ENCODE measurements around the gene LYL1.

Gene LYL1

DNA sequence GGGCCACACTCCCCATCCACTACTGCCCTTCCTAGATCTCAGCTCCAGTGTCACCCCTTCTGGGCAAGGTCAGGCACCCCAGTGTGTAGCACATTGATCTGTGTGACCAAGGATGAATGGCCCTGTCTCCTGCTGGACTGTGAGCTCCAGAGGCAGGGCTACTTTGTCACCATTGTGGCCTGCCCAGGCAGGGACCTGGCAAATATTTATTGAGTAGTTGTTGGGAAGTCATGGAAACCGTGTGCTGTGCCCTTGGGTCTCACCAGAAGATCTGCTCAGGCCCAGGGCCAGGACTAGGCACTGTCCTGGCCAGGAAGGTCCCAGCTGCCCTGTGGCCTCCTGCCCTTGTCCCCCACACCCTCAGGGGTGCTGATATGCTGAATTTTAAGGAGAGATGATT, 25.9 kb upstream of the LYL1 start:
- no peak for DNase-seq

DNA sequence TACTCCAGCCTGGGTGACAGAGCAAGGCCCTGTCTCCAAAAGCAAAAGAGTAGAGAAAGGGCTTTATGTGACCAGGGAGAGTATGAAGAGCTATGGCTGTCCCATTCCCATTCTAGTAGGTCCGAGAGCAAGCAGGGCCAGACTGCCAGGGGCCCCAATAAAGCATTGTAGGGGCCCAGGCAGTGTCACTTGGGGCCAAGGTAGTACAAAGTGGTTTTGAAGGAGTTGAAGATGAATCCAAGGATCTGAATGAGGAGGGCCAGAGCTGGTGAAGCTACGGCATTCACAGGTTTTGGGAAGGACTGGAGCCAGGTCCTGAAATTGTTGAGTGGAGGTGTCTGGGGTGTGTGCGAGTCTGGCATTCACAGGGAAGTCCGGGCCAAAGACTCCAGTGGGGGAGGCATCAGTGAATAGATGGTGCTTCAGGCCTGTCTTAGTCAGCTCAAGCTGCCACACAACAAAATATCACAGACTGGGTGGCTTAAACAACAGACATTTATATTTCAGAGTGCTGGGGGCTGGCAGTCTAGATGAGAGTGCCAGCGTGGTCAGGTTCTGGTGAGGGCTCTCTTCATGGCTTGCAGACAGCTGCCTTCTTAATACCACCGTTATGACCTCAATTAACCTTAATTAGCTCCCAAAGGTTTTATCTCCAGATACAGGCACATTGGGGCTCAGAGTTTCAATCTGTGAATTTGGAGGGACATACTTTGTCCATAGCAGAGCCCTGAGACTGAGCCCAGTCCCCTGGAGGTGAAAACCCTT, 25.3 kb upstream of the LYL1 start:
- no peak for DNase-seq

DNA sequence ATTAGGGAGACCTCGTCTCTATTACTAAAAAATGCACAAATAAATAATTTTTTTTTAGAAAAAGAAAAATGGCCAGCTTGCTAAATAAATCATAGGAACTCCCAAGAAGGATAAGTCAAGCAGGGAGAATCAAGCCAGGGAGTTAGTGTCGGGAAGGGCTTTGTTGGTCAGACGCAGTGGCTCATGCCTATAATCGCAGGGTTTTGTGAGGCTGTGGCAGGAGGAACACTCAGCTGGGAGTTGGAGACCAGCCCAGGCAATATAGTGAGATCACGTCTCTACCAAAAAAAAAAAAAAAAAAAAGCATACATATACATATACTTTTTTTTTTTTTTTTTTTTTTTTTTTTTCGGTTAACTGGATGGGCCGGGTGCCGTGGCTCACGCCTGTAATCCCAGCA, 24.4 kb upstream of the LYL1 start:
- DNase-seq = no peak

DNA sequence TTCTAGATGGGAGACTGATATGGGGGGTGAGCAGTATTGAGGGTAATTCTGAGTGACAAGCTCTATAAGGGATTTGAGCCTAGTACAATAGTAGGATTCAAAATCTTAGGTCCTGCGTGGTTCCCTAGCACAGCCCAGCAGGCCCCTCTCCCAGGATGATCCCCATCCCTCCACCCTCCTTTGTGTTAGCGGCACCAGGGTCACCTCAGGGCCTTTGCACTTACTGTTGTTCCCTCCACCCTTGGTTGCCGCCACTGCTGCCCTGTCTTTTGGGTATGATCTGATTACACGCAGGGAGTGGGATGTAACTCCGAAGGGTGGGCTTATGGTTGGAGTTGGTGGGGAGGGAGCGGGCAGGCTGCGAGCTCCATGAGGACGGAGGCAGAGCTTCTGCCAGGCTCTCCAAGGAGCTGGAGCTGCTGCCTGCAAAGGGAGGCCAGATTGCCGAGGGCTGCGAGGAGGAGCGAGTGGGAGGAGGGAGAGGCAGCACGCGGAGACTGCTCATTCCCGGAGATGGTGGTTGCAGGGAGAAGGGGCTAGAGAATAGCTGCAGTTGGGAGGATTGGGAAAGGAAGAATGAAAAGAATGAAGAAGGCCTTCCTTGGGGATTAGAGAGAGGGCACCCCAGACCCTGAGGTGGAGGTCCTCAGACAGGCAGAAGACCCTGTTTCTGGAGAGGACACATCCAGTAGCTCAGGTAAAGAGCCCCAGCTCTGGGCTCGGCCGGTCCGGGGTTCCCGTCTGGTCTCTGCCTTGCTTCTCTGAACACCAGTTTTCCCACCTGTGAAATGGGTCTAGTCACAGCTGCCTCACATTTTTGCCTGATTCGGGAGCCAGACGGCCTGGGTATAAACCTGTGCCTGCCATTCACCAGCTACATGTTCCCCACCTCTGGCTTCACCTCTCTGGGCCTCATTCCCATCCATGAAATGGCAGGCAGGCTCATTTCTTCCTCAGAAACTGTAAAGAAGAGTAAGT, 20.6 kb upstream of the LYL1 start:
- no peak for DNase-seq

DNA sequence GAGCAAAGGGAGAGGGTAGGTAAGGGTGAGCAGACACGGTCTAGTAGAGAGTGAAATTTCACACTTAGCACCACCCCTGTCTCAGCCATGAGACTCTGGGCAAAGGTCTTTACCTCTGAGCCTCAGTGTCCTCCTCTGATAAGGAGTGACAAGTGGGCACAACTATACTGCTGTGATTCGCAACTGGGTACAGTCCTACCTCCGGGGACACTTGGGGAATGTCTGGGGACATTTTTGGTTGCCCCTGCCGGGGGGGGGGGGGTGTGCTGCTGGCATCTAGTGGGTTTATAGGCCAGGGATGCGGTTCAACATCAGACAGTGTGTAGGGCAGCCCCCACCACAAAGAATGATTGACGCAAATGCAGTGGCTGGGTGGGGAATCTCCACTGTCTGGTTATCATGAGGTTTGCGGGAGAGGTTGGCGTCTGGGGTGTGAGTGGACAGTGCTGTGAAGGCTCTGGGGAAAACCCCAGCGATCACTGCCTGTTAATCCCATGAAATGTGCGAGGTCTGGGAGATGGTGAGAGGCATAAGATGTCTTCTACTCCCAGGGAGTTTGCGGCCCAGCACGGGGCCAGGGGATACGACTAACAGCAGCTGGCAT, 19.7 kb upstream of the LYL1 start:
- DNase-seq = no peak

DNA sequence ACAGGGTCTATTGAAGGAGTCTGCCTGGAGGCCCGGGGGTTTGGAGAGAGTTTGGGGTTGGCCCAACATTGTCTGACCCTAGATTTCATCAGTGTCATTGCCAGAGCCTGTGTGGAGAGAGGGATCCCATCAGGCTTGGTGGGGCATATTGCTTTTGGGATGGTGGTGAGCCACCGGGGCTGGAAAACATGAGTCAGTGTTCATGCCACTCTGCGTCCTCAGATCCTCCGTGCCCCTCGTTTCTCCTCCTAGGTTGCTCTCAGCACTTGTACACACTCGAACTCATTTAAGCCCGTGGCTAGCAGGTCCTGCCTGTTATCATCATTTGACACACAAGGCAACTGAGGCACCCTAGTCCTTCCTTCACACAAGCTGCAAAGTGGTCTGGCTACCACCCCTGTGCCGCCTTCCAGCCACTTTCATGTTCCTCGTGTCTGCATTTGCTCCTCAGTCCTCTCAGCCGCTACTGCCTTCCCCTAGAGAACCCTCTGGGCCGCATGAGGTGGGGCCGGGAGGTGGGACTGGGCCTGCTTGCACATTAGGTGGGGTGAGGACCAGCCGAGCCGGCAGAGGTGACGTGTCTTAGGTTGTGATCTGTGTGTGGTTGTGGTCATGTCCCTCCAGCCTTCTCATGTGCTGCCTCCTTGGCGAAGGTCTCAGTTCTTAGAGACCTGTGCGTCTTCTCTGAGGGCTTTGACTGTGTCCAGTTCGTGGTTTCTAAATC, 19.1 kb upstream of the LYL1 start:
- DNase-seq = no peak

DNA sequence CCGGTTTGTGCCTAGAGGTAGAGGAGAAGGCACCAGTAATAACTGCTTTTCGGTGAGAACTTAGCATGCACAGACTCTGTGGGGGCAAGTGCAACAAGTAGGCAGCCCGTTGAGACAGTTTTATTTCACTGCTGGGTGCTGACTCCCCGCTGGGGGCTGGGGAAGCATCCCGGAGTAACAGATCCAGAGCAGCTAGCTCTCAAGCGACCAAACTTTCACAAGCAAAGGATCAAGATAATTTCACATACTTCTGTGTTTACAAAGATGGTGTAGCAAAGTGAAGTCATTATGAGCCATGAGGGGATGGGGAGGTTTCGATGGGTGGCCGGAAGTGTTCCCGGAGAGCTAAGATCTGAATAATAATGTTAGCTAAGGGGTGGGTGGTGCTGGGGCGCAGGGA, 18.2 kb upstream of the LYL1 start:
- DNase-seq = no peak

DNA sequence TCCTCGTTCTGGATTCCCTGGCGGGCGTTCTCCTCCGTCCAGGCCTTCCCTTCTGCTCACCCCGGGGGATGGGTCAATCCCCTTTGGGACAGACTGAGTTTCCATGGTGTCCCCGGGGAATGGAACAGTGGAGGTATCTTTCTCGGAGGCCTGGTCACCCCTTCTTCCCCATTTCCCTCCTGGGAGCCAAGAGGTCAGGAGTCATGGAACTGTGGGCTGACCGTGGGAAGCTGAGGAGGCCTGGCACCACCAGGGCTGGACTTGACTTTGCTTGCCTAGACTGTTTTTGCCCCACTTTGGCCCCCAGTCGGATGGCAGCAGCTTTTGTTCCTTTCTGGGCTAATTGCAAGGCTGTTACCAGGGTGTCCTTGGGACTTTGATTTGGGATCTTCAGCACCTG, 17.4 kb upstream of the LYL1 start:
- DNase-seq = no peak

DNA sequence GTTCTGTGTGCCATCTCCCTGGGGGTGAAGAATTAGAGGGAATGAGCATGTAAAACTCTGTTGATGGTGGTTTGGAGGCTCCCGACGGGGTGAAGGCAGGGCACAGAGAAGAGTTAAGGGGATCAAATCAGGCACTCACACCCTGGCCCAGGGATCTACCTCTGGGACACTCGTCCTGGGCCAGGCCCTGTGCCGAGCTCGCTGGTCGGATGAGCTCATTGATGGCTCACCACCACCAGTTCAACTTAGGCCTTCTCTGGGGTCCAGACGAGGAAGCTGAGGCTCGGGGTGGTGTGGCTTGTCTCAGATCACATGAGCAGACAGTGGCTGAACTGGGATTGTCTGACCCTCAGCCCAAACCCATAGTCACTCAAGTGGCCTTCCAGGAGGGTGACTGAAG, 17.0 kb upstream of the LYL1 start:
- no peak for DNase-seq

DNA sequence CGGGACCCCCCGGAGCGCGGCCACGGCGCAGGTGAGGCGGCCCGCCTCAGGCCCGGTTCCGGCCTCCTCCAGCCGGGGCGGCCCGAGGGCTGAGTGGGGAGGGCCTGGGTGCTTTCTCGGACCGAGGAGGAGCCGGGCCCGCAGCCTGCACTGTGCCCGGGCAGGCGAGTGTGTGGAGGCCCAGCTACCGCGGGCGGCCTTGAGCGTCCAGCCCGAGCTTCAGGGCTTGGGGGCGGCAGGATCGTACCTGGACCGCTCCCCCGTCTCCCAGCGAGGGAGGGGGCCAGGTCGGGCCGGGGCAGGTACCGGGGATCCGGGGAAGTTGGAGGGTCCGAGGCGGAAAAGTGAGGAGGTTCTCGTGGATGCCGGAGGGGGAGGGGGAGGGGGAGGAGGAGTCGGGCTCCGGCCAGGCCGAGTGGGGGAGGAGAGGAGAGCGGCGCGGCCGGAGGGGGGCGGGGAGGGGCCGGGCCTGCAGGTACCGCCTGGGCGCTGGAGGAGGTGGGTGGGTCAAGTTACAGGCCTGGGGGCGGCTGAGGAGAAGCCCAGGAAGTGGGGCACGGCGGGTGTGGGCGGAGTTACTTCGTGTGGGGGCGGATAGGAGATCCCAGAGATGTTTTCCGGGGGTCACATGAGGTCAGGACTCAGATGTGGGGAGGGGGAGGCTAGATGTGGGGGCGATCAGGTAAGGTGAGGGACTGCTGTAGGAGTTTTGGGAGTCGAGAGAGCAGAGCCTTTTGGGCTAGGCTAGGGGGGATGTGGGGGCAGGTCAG, 16.0 kb upstream of the LYL1 start:
- no peak for DNase-seq

DNA sequence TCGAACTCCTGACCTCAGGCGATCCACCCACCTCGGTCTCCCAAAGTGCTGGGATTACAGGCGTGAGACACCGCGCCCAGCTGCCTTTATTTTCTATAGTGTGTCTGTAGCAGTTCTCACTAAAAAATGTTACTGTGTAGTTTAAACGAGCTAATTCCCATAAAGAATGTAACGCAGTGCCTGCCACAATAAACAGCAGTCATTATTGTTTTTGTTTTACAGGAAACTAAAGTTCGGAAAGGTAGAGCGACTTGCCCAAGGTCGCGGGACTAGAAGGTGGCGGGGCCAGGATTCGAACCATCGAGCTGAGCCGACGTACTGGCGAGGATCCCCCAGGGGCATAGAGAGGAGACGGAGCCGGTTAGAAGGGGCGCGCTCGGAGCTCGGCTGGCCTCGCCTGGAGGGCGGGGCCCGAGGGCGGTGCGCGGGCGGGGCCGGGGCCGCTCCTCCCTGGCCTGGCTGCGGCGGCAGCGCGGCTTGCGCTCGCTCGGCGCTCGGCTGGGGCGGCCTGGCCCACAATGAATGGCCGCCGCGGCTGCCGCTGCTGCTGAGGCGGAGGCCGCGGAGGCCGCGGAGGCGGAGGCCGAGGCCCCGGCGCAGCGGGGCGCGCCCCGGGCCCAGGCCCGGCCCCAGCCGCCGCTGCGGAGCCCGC, 15.2 kb upstream of the LYL1 start, which contains the start of gene NACC1:
NACC1 (plus strand) TSS at position 493 of the 652 bp plus-strand sequence. CDS start 16,944 bp downstream, outside the sequence.
- DNase-seq = peak; percentile 86

DNA sequence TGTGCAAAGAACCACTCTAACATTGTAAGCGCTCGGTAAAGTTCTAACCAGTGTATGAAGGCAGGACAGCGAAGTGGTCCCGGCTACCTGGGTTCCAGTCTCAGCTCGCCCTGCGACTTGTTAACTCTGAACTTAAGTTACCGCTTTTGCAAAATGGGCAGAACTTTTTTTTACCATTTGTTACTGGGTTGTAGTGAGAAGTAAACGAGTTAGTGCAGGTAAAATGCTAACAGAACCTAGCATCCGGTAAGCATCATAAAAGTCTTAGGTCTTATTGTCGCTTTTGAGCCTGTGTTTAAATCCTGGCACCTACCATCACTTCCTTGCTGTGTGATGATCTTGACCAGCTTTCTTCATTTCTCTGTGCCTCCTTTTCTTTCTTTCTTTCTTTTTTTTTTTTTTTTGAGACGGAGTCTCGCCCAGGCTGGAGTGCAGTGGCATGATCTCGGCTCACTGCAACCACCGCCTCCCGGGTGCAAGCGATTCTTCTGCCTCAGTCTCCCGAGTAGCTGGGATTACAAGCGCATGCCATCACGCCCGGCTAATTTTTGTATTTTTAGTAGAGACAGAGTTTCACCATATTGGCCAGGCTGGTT, 14.6 kb upstream of the LYL1 start:
- DNase-seq = no peak

DNA sequence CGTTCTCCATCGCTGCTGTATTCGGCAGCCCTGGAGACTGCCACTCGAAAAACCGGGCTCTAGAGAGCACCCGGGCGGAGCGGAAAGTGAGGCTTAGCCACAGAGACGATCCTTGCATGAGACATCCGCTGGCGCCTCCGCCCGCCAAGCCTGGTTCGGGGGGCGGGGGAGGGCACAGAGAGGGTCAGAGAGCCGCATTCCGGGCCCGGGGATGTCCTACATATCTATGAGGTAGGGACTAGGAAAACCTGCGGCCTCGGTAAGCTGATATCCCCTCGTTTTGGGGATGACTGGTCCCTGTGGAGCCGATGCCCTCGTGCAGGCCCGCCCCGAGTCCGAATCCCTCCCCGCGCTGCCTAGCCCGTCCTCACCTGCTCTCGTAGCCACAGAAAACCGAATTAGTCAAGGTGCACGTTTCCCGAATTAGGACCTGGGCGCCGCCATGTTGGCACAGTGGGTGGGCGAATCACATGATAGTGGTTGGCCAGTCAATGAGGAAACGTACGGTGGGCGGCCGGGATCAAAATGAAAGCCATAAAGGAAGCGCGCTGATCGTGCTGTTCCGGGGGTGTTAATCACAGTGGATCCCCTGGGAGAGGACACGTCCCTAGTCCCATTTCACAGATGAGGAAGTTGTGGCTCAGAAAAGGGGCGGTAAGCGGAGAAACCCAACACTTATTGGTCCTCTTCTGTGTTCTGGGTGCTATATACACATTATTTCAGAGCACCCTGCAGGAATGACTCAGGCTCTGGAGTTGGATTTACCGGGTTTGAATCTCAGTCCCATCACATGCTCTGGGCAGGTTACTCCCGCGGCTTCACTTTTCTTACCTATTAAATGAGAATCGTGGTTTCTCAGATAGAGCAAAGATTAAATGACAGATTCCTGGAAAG, 13.9 kb upstream of the LYL1 start, which contains the start of gene TRMT1:
TRMT1 (minus strand) TSS at position 459 of the 894 bp plus-strand sequence; CDS start at position 118, 341 bp downstream.
- DNase-seq = peak; percentile 87

DNA sequence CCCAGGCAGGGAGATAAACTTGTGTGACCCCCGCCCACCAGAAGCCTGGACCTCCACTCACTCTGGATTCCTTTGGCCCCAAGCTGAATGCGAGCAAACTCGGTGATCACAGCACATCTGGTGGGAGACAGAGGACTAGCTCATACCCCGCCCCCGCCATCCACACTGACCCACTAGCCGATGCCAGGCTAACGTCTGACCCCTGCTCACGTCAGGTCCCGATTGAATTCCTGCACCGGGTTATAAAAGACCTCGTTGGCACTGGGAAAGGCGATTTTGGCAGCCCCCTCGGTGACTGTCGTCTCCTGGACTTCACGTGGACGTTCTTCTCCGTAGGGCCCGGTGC, 13.3 kb upstream of the LYL1 start:
- DNase-seq = no peak

DNA sequence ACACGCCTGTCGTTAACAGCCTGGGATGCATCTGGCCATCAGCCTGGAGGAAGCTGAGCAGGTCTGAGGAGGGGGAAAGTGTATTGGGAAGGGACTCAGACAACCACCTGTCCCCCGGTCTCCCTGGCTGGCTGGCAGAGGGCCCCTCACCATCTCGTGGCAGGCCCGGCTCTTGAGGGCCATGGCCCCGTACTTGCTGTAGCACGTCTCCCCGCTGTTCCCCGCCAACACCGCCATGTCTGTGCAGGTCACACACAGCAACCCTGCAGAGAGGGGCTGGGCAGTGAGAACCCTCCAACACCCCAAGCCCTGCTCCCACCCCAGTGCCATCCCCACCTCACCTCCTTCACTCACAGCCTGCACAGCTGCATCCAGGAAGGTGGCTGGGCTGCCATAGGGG, 9.9 kb upstream of the LYL1 start:
- no peak for DNase-seq

DNA sequence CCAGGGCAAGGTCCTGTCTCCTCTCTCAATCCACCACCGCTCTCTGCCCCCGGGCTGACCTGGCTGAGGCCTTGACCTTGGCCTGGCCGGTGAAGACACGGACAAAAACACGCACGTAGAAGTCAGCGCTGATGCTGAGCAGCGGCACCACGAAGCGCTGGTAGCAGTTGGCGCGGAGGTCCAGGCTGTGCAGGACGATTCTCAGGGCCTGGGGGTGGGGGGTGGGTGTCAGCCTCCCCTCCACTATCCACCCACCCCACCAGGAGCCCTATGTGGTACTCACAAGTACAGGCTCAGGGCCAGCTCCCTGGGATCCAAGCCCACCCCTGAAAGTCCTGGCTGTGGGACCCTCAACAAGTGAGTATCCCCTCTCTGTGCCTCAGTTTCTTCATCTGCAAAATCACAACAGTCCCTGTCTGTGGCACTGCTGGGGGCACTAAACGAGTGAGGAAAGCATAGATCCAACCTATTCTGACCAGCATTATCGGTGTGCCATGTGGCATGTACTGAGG, 7.5 kb upstream of the LYL1 start:
- DNase-seq = no peak

DNA sequence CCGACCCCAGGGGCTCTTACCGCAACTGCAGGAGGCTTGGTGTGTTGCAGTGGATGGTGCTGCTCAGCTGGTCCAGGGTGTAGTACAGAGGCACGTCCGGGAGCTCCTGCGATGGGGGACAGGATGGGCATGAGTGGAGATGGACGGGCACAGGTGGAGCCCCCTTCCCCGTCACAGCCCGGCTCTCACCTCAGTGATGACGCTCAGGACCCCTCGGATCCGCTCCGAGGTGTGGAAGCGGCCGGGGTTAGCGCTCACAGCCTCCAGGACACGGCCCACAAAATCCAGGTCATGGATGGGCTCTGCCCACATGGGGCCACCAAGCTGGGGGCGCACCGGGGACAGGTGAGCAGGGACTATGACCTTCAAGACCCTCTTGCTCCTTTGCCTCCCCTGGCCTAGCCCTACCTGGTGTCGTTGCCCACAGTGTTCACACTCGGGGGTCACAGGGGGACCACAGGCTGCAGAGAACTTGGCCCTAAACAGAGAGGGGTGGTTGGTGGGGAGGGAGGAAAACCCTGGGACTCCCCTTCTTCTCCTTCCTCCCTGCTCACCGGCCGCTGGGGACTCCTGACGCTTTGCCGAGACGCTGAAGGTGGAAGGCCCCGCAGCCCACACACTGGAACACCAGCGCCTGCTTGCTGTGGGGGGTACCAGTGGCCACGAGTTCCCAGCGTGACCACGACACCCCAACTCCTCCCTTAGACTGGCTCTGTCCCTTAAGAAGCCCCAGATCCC, 6.9 kb upstream of the LYL1 start:
- DNase-seq = no peak

DNA sequence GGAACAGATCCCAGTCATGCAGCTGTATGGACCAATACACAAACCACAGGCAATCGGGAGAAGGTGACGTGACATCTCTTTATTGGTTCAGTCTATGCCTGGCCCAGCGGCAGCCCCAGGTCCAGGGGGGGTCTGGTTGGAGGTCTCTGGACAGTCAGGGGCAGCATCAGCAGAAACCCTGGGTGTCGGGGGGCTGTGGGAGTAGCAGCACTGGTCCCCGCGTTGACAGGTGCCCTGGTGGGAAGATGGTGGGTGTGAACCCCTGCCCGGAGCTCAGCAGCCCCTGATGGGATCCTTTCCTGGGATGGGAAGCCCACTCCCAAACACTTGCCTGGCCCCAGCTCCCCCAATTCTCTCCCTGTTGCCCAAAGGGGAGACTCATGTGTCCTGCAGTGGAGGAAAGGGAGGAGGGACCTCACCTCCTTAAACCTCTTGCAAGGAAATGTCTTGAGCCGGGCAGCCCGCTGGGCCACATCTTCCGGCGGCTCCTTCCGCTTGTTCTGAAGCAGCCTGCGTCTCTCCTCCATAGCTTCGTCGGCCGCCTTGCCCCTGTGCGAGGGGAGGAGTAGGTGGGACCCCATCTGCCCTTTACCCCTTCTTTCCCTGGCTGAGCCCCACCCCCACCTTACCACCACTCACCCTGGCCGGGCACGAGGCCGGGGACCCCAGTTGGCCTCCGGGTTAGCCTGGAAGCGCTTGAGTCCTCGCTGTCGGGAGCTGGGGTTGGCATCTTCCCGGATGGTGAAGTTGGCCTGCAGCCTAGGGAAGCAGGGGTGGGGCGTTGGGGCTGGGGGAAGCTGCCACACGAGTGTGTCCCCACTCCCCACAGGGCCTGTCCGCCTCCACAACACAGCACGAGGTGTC, 2.4 kb upstream of the LYL1 start:
- DNase-seq = no peak

All from COR-L47 (cell line).